A549 treated with CpdA at 1 μM for 4 hours (cell line): ENCODE results near the gene ZBTB8B. TPM values are rescaled to one million over a fixed set of nuclear protein-coding genes. Genes with fewer than 3 reads are reported as not detected.

Experiments used
- total RNA-seq: library from RNA; stranded (reverse); fragments of 200-300 nt; extraction: Qiagen RNA extraction; gene quantifications from 5 replicates; pipeline ENCODE4 v1.2.3, GENCODE V29; 2022; ENCODE audit warnings: low read depth

ZBTB8B gene
- under 0.01 to 0.01 TPM (median 0.01 TPM) in 4 of 5 replicates, not detected in the other for total RNA-seq

DNA sequence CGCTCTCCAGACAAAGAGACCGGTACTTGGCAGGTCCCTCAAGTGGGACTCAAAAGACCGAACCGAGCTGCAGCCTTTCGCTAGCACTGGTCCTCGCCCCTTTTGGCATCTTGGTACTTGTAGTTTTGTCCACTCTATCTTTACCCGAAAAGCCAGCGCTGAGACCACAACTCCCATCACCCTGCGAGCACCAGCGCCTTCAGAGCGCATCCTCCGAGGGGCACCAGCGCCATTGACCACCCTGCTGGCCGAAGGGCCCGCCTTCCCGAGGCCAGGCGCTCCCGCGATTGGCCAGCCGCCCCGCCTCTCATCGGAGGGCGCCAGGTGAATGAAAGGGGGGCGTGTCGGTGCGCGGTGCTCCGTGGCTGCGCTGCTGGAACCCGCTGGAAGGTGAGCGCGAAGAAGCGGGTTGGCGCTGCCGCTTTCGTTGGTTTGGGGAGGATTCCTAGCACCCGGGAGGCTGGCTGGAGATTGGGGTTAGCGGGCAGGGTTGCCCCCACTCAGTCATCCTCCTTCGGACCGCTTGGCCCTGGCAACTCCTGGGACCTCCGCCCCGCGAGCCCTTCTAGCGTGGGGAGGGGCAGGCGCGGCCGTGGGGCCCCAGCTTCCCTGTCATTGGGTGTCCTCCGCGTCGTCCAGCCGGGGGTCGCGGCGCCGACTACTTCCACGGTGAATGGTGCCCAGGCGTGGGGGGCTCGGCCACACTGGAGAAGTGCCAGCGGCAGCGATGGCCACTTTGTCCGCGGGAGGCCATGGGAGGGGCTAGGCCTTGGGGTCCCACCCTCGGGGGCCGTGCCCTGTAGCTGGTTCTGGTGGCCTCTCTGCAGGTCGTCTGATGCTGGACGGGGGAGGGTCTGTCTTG, at the start of gene ZBTB8B:
ZBTB8B (plus strand) TSS at position 357 of the 862 bp plus-strand sequence. CDS start 5,553 bp downstream, outside the sequence.

Other genes starting within 250 kb of the ZBTB8B start
- 8.8 to 10.4 TPM (median 9.5 TPM) in 5 replicates for gene TMEM234, start 242.7 kb upstream of the ZBTB8B start, total RNA-seq
- 268 to 302 TPM (median 287 TPM) in 5 replicates for gene EIF3I, start 242.7 kb upstream of the ZBTB8B start, total RNA-seq
- 0.55 to 1.0 TPM (median 0.80 TPM) in 5 replicates for gene FAM167B, start 217.8 kb upstream of the ZBTB8B start, total RNA-seq
- gene LCK, start 213.8 kb upstream of the ZBTB8B start, total RNA-seq: 0.03 TPM in 1 of 5 replicates, not detected in the others
- gene HDAC1, start 173.0 kb upstream of the ZBTB8B start, total RNA-seq: 57.7 to 61.8 TPM (median 59.8 TPM) in 5 replicates
- 62.0 to 76.8 TPM (median 74.0 TPM) in 5 replicates for gene MARCKSL1, start 128.8 kb upstream of the ZBTB8B start, total RNA-seq
- 2.9 to 5.4 TPM (median 3.8 TPM) in 5 replicates for gene FAM229A, start 102.6 kb upstream of the ZBTB8B start, total RNA-seq
- 0.07 TPM in 1 of 5 replicates, not detected in the others for gene TSSK3, start 102.5 kb upstream of the ZBTB8B start, total RNA-seq
- gene BSDC1, start 70.6 kb upstream of the ZBTB8B start, total RNA-seq: 19.5 to 22.6 TPM (median 22.2 TPM) in 5 replicates
- 2.9 to 3.9 TPM (median 3.4 TPM) in 5 replicates for gene ZBTB8A, start 74.4 kb downstream of the ZBTB8B start, total RNA-seq
- 37.5 to 53.6 TPM (median 40.1 TPM) in 5 replicates for gene ZBTB8OS, start 185.5 kb downstream of the ZBTB8B start, total RNA-seq
- gene RBBP4, start 186.1 kb downstream of the ZBTB8B start, total RNA-seq: 77.2 to 96.8 TPM (median 83.4 TPM) in 5 replicates
- gene SYNC, start 237.7 kb downstream of the ZBTB8B start, total RNA-seq: 7.7 to 16.2 TPM (median 10.3 TPM) in 5 replicates